Measurements from ENCODE around the gene PAK6. TPM values are rescaled to one million over a fixed set of nuclear protein-coding genes. Genes with fewer than 3 reads are reported as not detected.
A peak's percentile ranks its signal among the peaks of the same experiment; 100 is the strongest.

The PAK6 gene
- total and polyA plus RNA-seq, 9 of the 15 experiments (the other 6 are each of a cell fraction or from before 2014, with no cell fraction given): 0.03 to 0.74 (median 0.16) TPM; not detected in 2

DNA sequence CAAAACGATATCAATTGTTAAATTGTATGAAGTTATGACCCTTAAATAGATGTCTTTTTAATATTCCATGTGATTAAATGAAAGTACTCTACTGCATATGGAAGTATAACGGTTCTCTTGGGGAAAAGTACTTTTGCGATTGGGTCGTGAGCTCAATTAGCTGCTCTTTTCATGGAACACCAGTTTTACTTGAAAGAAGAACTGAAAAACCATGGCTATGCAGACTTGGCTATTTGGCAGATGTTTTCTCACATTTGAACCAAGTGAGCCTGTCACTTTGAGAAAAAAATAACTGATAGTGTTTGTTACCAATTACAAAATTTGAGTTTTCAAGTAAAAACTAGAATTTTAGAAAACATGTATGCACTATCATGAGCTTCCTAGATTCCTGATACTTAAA lies 78.7 kb downstream of the PAK6 start:
- peaks cover 0 to 7% of the 10 kb centered on the region in 2 experiments; a peak in 3 of 5 replicates for H3K4me1 ChIP-seq (replicated peaks in 1 of 2; ENCODE audit: control insufficient read depth in 2 of 2, insufficient read depth in 2 of 2, low read length in 2 of 2)
- POLR2A ChIA-PET: interaction anchor here (0.7 kb wide), 2 partner anchors 10 to 152 kb away, joined by 3 read pairs; no protein-coding TSS in a partner anchor
- no peak for ATAC-seq
- H3K4me2 ChIP-seq (ENCODE audit: insufficient read depth, low read length): no peak overlapping the region
- H3K27me3 ChIP-seq (ENCODE audit: control insufficient read depth in 2 of 2, insufficient read depth in 2 of 2, low read length in 2 of 2): peaks cover 2 to 25% of the 10 kb centered on the region in 2 experiments; a peak in 3 of 5 replicates
- H3K79me2 ChIP-seq (ENCODE audit: control insufficient read depth, insufficient read depth, low read length): no peaks in the 10 kb centered on the region
- H3K9me1 ChIP-seq (ENCODE audit: control insufficient read depth, insufficient read depth, low read length): no peaks in the 10 kb centered on the region
- TF ChIP-seq CBX8 (IDR thresholded peaks at IDR 0.05; ENCODE audit: borderline replicate concordance, extremely low read depth, low read depth, low read length, poor library complexity, severe bottlenecking): peak; percentile 67
- TF ChIP-seq ZNF12 (CRISPR knock-in tag; IDR thresholded peaks at IDR 0.05): no peak
- in situ Hi-C loops (cut with MboI): no loop called here
- no peak overlapping the region for H3K4me3 ChIP-seq
- no peak overlapping the region for H2AFZ ChIP-seq (ENCODE audit: low read depth, low read length)
- no peaks in the 10 kb centered on the region for H3K36me3 ChIP-seq (ENCODE audit: control insufficient read depth, insufficient read depth, low read length)
- H4K20me1 ChIP-seq (replicated peaks; ENCODE audit: control insufficient read depth, insufficient read depth, low read length): no peaks in the 10 kb centered on the region
- DNase-seq (ENCODE audit: extremely low read depth in 1 of 4, low spot score in 3 of 4): no peak
- CTCF ChIA-PET (ENCODE audit: low intra/inter-chr PET ratio): interaction anchor here (0.8 kb wide), 1 partner anchor 20 kb away, joined by 3 read pairs; no protein-coding TSS in a partner anchor
- intact Hi-C loops (cut with micrococcal nuclease): no loop called here
- H3K9me3 ChIP-seq (replicated peaks; ENCODE audit: control insufficient read depth, insufficient read depth, low read depth, low read length): no peaks in the 10 kb centered on the region
- H3K27ac ChIP-seq (ENCODE audit: extremely low read depth, low read depth, low read length): no peak overlapping the region
- FAIRE-seq: no peak
- BruUV-seq (replicated peaks): no TSS peak
- no peak overlapping the region for H3K9ac ChIP-seq (ENCODE audit: insufficient read depth in 1 of 2, low read depth in 2 of 2, low read length in 2 of 2)
- WGBS (ENCODE audit: insufficient coverage, low coverage, missing lambda C conversion rate): 9% methylated on average over 4 of the region's 4 CpGs

GRCh38 chr15:40320409-40320808 lies 81.5 kb downstream of the PAK6 start:
- Histone ChIP-seq H2AFZ (ENCODE audit: low read depth, low read length) (no peak overlapping the region), H3K9ac (ENCODE audit: insufficient read depth in 1 of 2, low read depth in 2 of 2, low read length in 2 of 2) (no peak overlapping the region), H3K9me3 (replicated peaks; ENCODE audit: control insufficient read depth, insufficient read depth, low read depth, low read length) (no peaks in the 10 kb centered on the region), H3K4me3 (no peak overlapping the region), H3K4me1 (replicated peaks in 1 of 2; ENCODE audit: control insufficient read depth in 2 of 2, insufficient read depth in 2 of 2, low read length in 2 of 2) (peaks cover 7 to 28% of the 10 kb centered on the region in 2 experiments; a peak in 4 of 5 replicates), H3K27me3 (ENCODE audit: control insufficient read depth in 2 of 2, insufficient read depth in 2 of 2, low read length in 2 of 2) (peaks cover 2 to 11% of the 10 kb centered on the region in 2 experiments; a peak in 2 of 5 replicates), H3K27ac (ENCODE audit: extremely low read depth, low read depth, low read length) (no peak overlapping the region), H4K20me1 (replicated peaks; ENCODE audit: control insufficient read depth, insufficient read depth, low read length) (no peaks in the 10 kb centered on the region; the same call in 1 of the 2 replicates), H3K9me1 (ENCODE audit: control insufficient read depth, insufficient read depth, low read length) (no peaks in the 10 kb centered on the region), H3K36me3 (ENCODE audit: control insufficient read depth, insufficient read depth, low read length) (peaks cover 8% of the 10 kb centered on the region; the same call in 1 of the 3 replicates), H3K4me2 (ENCODE audit: insufficient read depth, low read length) (no peak overlapping the region), H3K79me2 (ENCODE audit: control insufficient read depth, insufficient read depth, low read length) (peaks cover 15% of the 10 kb centered on the region)
- ChIA-PET CTCF (ENCODE audit: low intra/inter-chr PET ratio) (interaction anchor here (1.2 to 1.5 kb wide), 4 partner anchors 10 to 101 kb away, joined by 3 to 7 read pairs (median 6); no protein-coding TSS in a partner anchor), POLR2A (interaction anchor here (0.7 to 1.0 kb wide), 3 partner anchors 11 to 747 kb away, joined by 3 to 4 read pairs (median 3); no protein-coding TSS in a partner anchor)
- DNase-seq (ENCODE audit: extremely low read depth in 1 of 4, low spot score in 3 of 4): no peak
- TF ChIP-seq RB1 (IDR thresholded peaks at IDR 0.05; ENCODE audit: low read depth) (0 out of 2 replicates have a peak, but pooled peaks have one; percentile 7), ZFP91 (CRISPR knock-in tag; IDR thresholded peaks at IDR 0.05) (no peak)
- TF ChIP-seq, protein P1, sequence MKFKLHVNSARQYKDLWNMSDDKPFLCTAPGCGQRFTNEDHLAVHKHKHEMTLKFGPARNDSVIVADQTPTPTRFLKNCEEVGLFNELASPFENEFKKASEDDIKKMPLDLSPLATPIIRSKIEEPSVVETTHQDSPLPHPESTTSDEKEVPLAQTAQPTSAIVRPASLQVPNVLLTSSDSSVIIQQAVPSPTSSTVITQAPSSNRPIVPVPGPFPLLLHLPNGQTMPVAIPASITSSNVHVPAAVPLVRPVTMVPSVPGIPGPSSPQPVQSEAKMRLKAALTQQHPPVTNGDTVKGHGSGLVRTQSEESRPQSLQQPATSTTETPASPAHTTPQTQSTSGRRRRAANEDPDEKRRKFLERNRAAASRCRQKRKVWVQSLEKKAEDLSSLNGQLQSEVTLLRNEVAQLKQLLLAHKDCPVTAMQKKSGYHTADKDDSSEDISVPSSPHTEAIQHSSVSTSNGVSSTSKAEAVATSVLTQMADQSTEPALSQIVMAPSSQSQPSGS (CRISPR knock-in tag; IDR thresholded peaks at IDR 0.05): no peak
- WGBS (ENCODE audit: insufficient coverage, low coverage, missing lambda C conversion rate): 14% methylated on average over 1 of the region's 1 CpG
- FAIRE-seq: no peak
- intact Hi-C loops (cut with micrococcal nuclease): loop anchor here (5.0 kb wide), 2 partner anchors 38 to 102 kb away; partner anchors contain the start of gene ANKRD63
- no peak for ATAC-seq
- in situ Hi-C loops (cut with MboI): no loop called here
- BruUV-seq (replicated peaks): no TSS peak

Measured in K562 (cell line).